HG03139 (cell line): ENCODE measurements around the gene AGAP1.

Experiments
- ATAC-seq: cut with Tn5 transposase; IDR thresholded peaks from one replicate; pipeline ENCODE4 v1.9.1; 2021; ENCODE audit not compliant: unreplicated experiment

AGAP1 gene

GRCh38 chr2:235507928-235508327, 14.1 kb downstream of the AGAP1 start:
- ATAC-seq, result no peak

GRCh38 chr2:235508371-235509160, 14.7 kb downstream of the AGAP1 start:
- ATAC-seq, result no peak

- ATAC-seq, result no peak
Measured at GRCh38 chr2:235510318-235510717, 16.5 kb downstream of the AGAP1 start.

GRCh38 chr2:235511187-235511661, 17.4 kb downstream of the AGAP1 start:
- no peak for ATAC-seq

- ATAC-seq, result no peak
Measured at GRCh38 chr2:235511751-235512698, 18.2 kb downstream of the AGAP1 start.

GRCh38 chr2:235512699-235513053, 18.8 kb downstream of the AGAP1 start:
- ATAC-seq, result no peak

- no peak for ATAC-seq
Measured at GRCh38 chr2:235513984-235514626, 20.3 kb downstream of the AGAP1 start.

- ATAC-seq, result no peak
Measured at GRCh38 chr2:235514627-235515363, 21.0 kb downstream of the AGAP1 start.

GRCh38 chr2:235515364-235515742, 21.5 kb downstream of the AGAP1 start:
- no peak for ATAC-seq

GRCh38 chr2:235515821-235516220, 22.0 kb downstream of the AGAP1 start:
- no peak for ATAC-seq

- no peak for ATAC-seq
Measured at GRCh38 chr2:235516257-235516656, 22.4 kb downstream of the AGAP1 start.

- ATAC-seq, result no peak
Measured at GRCh38 chr2:235518322-235519090, 24.7 kb downstream of the AGAP1 start.

- no peak for ATAC-seq
Measured at GRCh38 chr2:235520787-235521186, 26.9 kb downstream of the AGAP1 start.

GRCh38 chr2:235521844-235522243, 28.0 kb downstream of the AGAP1 start:
- ATAC-seq, result no peak

- no peak for ATAC-seq
Measured at GRCh38 chr2:235523021-235523420, 29.2 kb downstream of the AGAP1 start.

- no peak for ATAC-seq
Measured at GRCh38 chr2:235523486-235524150, 29.8 kb downstream of the AGAP1 start.

GRCh38 chr2:235526166-235526565, 32.3 kb downstream of the AGAP1 start:
- ATAC-seq, result no peak

- ATAC-seq, result no peak
Measured at GRCh38 chr2:235527806-235528469, 34.1 kb downstream of the AGAP1 start.

GRCh38 chr2:235529621-235530020, 35.8 kb downstream of the AGAP1 start:
- ATAC-seq, result no peak
